Activated naive CD4-positive, alpha-beta T cell treated with anti-CD3 and anti-CD28 coated beads for 36 hours (primary cell): ENCODE results near the gene YBX2. TPM values are rescaled to one million over a fixed set of nuclear protein-coding genes. Genes with fewer than 3 reads are reported as not detected.

ENCODE experiments used
- CTCF ChIA-PET: fragments of 350-600 bp; sonication (Branson Sonifier 250); formaldehyde crosslinking; loops from one replicate; lab custom pipeline; 2021; ENCODE audit warnings: antibody characterized with exemption; lab: Charles Lee
- DNase-seq: peaks from one replicate; pipeline ENCODE4 v3.0.0-alpha.2; 2020
- H3K27ac Mint-ChIP-seq: one replicate; pipeline ENCODE4 v1.8.0; 2021; ENCODE audit warnings: mild to moderate bottlenecking, mixed read lengths
- H3K27me3 Mint-ChIP-seq: one replicate; pipeline ENCODE4 v1.8.0; 2021; ENCODE audit warnings: low read depth, mixed read lengths
- H3K36me3 Mint-ChIP-seq: one replicate; pipeline ENCODE4 v1.8.0; 2021; ENCODE audit warnings: low read depth, mixed read lengths
- H3K4me1 Mint-ChIP-seq: one replicate; pipeline ENCODE4 v1.8.0; 2021; ENCODE audit warnings: low read depth, mixed read lengths
- H3K4me3 Mint-ChIP-seq: one replicate; pipeline ENCODE4 v1.8.0; 2021; ENCODE audit warnings: mild to moderate bottlenecking, moderate library complexity, mixed read lengths
- H3K9me3 Mint-ChIP-seq: one replicate; pipeline ENCODE4 v1.8.0; 2021; ENCODE audit warnings: mixed read lengths
- intact Hi-C: fragments of 100-400 bp; cut with micrococcal nuclease; formaldehyde crosslinking; loops from one replicate; pipeline ENCODE4 v1.15.1; 2023
- total RNA-seq, 2 experiments: library from RNA; stranded (reverse); gene quantifications; one replicate each; pipeline ENCODE4 v1.2.3, GENCODE V29; 2021

Gene YBX2
- total RNA-seq, 2 experiments from 2014 or later = 0.45 to 0.52 TPM

DNA sequence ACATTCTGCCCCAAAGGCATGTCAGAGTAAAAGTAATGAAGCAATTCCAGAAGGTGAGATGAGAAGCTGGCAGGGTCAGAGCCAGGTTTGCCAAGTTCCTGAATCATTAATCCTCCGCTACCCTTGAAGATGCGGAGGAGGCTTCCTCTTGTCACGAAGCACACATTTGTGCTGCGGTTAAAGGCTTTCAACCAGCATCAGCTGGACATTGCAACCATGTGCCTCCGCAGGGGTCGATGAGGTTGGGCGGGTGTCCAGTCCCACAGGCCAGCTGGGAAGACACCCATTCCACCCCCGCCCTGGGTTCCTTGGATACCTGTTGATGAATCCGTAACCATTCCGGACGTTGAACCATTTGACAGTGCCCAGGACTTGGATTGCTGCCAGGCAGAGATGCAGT lies 1.3 kb downstream of the YBX2 start:
- Mint-ChIP-seq H3K4me1 (peaks cover 19% of the 10 kb centered on the region), H3K27me3 (peaks cover 24% of the 10 kb centered on the region), H3K36me3 (no peaks in the 10 kb centered on the region), H3K4me3 (peak overlapping the region; percentile 27), H3K9me3 (no peaks in the 10 kb centered on the region), H3K27ac (no peak overlapping the region)
- DNase-seq = no peak
- CTCF ChIA-PET = interaction anchor here (1.0 to 1.8 kb wide), 3 partner anchors 9 to 73 kb away, joined by 3 to 4 read pairs (median 3); partner anchors contain the start of gene SLC2A4
- intact Hi-C loops = no loop called here

DNA sequence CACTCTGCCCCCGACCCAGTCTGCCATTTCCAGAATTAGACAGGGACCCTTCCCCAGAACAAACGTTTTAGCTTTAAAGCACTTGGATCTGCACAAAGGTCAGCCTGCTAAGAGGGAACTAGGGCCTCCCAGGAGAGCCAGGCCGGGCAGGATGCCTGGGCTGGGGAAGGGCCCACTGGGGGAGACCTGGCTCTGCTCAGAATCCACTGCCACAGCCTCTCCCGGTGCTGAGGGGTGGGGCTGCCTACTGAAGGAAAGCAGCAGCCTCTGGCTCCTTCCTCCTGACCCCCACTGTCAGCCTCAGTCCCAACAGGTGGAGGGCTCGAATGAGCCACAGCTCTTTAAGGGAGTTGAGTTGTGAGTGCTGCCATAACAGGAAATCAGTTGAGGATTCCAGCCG lies 1.7 kb downstream of the YBX2 start:
- Mint-ChIP-seq H3K27me3 (peaks cover 24% of the 10 kb centered on the region), H3K36me3 (no peaks in the 10 kb centered on the region), H3K4me3 (no peak overlapping the region), H3K9me3 (no peaks in the 10 kb centered on the region), H3K4me1 (peaks cover 19% of the 10 kb centered on the region), H3K27ac (no peak overlapping the region)
- CTCF ChIA-PET = interaction anchor here (0.7 to 1.8 kb wide), 3 partner anchors 8 to 57 kb away, joined by 3 to 10 read pairs (median 4); partner anchors contain the start of gene SLC2A4
- intact Hi-C loops = no loop called here
- DNase-seq = no peak

DNA sequence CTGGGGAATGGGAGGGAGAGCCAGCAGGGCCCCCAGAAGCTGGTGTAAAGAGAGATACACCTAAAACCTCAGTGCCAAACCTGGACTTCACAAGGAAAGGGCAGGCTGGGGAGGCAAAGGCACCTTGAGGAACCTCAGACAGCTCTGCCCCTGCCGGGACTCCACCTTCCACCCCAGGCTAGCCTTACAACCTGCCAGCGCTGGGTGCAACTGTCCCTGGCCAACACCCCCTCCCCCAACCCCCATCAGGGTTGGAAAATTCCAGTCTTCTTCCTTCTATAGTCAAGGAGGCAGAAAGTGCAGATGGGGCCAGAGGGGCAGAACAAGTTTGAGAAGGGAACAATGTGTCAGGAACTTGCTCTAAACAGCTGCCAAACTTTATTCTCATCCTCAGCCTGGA lies 2.2 kb downstream of the YBX2 start:
- H3K4me1 Mint-ChIP-seq = peaks cover 19% of the 10 kb centered on the region
- H3K36me3 Mint-ChIP-seq = no peaks in the 10 kb centered on the region
- H3K4me3 Mint-ChIP-seq = no peak overlapping the region
- intact Hi-C loops = no loop called here
- CTCF ChIA-PET = interaction anchor here (0.6 to 0.7 kb wide), 2 partner anchors 58 to 228 kb away, joined by 3 to 10 read pairs; no protein-coding TSS in a partner anchor
- H3K27me3 Mint-ChIP-seq = peaks cover 24% of the 10 kb centered on the region
- H3K9me3 Mint-ChIP-seq = no peaks in the 10 kb centered on the region
- no peak overlapping the region for H3K27ac Mint-ChIP-seq
- no peak for DNase-seq

DNA sequence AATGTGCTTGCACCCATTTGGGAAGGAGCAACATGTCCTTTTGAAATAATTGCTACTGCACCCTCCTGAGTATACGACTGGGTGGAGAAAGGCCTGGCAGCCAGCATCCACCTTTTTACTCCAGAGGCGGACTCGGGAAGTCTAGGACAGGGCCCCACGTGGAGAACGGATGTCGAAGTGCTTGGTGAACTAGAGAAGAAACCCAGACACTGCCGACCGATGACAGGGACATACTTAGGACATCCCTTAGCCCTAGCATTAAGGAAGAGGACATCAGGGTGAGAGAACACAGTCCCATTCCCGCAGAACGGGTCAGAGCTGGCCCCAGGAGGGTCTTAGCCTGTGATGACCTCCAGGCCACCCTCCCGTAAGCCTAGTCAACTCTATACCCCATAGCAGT lies 3.8 kb downstream of the YBX2 start:
- H3K27ac Mint-ChIP-seq = no peak overlapping the region
- CTCF ChIA-PET = no interaction called here
- no peak overlapping the region for H3K4me3 Mint-ChIP-seq
- intact Hi-C loops = no loop called here
- no peak for DNase-seq
- no peaks in the 10 kb centered on the region for H3K9me3 Mint-ChIP-seq
- H3K4me1 Mint-ChIP-seq = peaks cover 9% of the 10 kb centered on the region
- peaks cover 17% of the 10 kb centered on the region for H3K27me3 Mint-ChIP-seq
- H3K36me3 Mint-ChIP-seq = no peaks in the 10 kb centered on the region

DNA sequence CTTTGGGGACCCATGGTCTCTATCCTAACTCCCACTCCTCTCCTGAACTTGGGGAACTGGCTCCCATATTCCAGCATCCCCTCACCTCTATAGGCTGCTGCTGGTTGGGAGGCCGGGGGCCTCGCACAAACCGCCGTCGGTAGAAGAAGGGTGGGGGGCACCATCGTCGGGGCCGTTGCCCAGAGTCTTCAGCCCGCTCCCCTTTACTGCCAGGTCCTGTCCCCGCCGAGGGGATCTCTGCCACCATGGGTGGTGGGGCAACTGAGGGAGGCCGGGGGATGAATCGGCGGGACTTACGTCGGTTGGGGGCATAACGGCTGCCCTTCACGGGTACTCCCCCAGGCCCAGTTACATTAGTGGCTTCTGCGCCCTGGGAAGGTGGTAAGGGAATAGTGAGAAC lies 4.3 kb downstream of the YBX2 start:
- no peak overlapping the region for H3K27ac Mint-ChIP-seq
- no peak for DNase-seq
- H3K27me3 Mint-ChIP-seq = peaks cover 12% of the 10 kb centered on the region
- peaks cover 7% of the 10 kb centered on the region for H3K4me1 Mint-ChIP-seq
- H3K4me3 Mint-ChIP-seq = no peak overlapping the region
- intact Hi-C loops = no loop called here
- H3K36me3 Mint-ChIP-seq = no peaks in the 10 kb centered on the region
- CTCF ChIA-PET = no interaction called here
- no peaks in the 10 kb centered on the region for H3K9me3 Mint-ChIP-seq

DNA sequence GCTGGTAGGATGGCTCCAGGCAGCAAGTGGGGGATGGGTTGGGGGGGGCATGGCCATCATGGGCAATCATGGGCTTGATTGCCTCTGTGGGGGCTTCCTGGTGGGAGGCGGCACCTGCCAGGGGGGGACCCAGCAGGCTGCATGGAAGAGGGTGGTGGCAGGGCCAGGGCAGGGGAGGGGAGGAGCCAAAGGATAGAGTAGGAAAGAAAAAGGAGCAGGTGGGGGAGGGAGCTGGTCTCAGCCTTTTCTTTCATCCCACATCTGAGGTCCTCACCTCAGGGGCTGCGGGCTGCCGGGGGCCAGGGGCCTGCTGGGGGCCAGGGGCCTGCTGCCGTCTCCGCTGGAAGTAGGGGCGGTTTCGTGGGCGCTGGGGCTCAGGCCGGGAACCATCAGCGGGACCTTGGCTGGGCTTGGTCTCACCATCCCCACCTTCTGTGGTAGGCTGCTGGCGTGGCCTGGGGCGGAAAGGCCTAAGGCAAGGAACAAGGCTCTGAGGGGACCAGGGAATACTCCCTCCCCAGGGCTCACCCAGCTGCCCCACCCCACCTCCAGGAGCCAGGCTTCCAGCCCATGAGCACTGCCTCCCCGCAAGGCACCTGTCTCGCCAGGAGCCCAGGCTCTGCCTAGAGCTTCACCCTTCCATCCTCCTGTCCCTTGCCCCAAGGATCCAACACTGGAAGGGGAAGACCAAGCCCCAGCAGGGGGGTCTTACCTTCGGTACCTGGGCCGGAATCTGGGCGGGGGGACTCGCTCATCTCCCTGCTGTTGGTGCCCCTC lies 5.0 kb downstream of the YBX2 start:
- Mint-ChIP-seq H3K4me1 (peaks cover 3% of the 10 kb centered on the region), H3K4me3 (no peak overlapping the region), H3K27me3 (peaks cover 9% of the 10 kb centered on the region), H3K9me3 (no peaks in the 10 kb centered on the region), H3K36me3 (no peaks in the 10 kb centered on the region), H3K27ac (no peak overlapping the region)
- intact Hi-C loops = no loop called here
- CTCF ChIA-PET = interaction anchor here (1.2 kb wide), 1 partner anchor 8 kb away, joined by 3 read pairs; no protein-coding TSS in a partner anchor
- no peak for DNase-seq

DNA sequence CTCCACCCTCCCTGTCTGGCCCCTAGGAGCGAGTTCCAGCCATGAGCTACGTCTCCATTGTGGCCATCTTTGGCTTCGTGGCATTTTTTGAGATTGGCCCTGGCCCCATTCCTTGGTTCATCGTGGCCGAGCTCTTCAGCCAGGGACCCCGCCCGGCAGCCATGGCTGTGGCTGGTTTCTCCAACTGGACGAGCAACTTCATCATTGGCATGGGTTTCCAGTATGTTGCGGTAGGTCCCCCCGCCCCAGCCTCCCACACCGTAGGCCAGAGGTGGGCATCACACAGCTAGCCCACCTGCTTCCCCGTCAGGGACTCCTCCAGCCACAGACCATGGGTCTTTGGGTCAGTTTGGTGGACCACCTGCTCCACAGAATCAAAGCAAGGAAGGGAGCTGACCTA lies 8.8 kb downstream of the YBX2 start:
- no peak overlapping the region for H3K27ac Mint-ChIP-seq
- intact Hi-C loops = no loop called here
- peaks cover 19% of the 10 kb centered on the region for H3K4me1 Mint-ChIP-seq
- DNase-seq = no peak
- peaks cover 17% of the 10 kb centered on the region for H3K27me3 Mint-ChIP-seq
- no peaks in the 10 kb centered on the region for H3K9me3 Mint-ChIP-seq
- H3K4me3 Mint-ChIP-seq = no peak overlapping the region
- H3K36me3 Mint-ChIP-seq = no peaks in the 10 kb centered on the region
- CTCF ChIA-PET = interaction anchor here (1.1 to 2.9 kb wide), 3 partner anchors 11 to 70 kb away, joined by 3 to 9 read pairs (median 4); no protein-coding TSS in a partner anchor

DNA sequence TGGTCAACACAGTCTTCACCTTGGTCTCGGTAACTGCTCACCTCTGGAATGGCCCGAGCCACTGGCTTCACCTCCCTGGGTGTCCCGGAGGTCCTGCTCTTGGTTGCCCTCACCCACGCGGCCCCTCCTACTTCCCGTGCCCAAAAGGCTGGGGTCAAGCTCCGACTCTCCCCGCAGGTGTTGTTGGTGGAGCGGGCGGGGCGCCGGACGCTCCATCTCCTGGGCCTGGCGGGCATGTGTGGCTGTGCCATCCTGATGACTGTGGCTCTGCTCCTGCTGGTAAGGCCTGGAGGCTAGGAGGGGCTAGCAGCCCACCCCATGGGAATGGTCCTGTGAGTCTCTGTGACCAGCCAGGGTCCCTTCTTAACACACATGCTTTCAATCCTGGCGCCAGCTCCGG lies 9.5 kb downstream of the YBX2 start:
- DNase-seq = no peak
- Mint-ChIP-seq H3K4me3 (no peak overlapping the region), H3K9me3 (no peaks in the 10 kb centered on the region), H3K27ac (no peak overlapping the region), H3K36me3 (no peaks in the 10 kb centered on the region), H3K27me3 (peaks cover 17% of the 10 kb centered on the region), H3K4me1 (peaks cover 20% of the 10 kb centered on the region)
- intact Hi-C loops = loop anchor here (5.0 kb wide), 1 partner anchor 238 kb away; no protein-coding TSS in a partner anchor
- CTCF ChIA-PET = interaction anchor here (1.0 to 2.9 kb wide), 4 partner anchors 8 to 13 kb away, joined by 3 to 9 read pairs (median 4); no protein-coding TSS in a partner anchor

DNA sequence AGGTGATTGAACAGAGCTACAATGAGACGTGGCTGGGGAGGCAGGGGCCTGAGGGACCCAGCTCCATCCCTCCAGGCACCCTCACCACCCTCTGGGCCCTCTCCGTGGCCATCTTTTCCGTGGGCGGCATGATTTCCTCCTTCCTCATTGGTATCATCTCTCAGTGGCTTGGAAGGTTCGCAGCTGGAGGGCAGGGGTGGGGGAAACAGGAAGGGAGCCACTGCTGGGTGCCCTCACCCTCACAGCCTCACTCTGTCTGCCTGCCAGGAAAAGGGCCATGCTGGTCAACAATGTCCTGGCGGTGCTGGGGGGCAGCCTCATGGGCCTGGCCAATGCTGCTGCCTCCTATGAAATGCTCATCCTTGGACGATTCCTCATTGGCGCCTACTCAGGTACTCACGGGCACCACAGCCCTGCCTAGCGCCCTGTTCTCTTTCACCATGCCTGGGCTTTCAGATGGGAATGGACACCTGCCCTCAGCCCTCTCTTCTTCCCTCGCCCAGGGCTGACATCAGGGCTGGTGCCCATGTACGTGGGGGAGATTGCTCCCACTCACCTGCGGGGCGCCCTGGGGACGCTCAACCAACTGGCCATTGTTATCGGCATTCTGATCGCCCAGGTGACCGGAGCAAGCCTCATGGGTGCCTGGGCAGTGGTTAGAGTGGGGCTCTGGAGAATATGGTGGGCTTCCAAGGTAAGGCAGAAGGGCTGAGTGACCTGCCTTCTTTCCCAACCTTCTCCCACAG lies 10.8 kb downstream of the YBX2 start:
- CTCF ChIA-PET = interaction anchor here (0.8 to 2.9 kb wide), 4 partner anchors 10 to 13 kb away, joined by 3 to 9 read pairs (median 4); no protein-coding TSS in a partner anchor
- no peak overlapping the region for H3K27ac Mint-ChIP-seq
- no peak overlapping the region for H3K4me3 Mint-ChIP-seq
- peaks cover 20% of the 10 kb centered on the region for H3K4me1 Mint-ChIP-seq
- peaks cover 17% of the 10 kb centered on the region for H3K27me3 Mint-ChIP-seq
- intact Hi-C loops = loop anchor here (5.0 kb wide), 1 partner anchor 236 kb away; no protein-coding TSS in a partner anchor
- H3K9me3 Mint-ChIP-seq = no peaks in the 10 kb centered on the region
- DNase-seq = no peak
- H3K36me3 Mint-ChIP-seq = no peaks in the 10 kb centered on the region

DNA sequence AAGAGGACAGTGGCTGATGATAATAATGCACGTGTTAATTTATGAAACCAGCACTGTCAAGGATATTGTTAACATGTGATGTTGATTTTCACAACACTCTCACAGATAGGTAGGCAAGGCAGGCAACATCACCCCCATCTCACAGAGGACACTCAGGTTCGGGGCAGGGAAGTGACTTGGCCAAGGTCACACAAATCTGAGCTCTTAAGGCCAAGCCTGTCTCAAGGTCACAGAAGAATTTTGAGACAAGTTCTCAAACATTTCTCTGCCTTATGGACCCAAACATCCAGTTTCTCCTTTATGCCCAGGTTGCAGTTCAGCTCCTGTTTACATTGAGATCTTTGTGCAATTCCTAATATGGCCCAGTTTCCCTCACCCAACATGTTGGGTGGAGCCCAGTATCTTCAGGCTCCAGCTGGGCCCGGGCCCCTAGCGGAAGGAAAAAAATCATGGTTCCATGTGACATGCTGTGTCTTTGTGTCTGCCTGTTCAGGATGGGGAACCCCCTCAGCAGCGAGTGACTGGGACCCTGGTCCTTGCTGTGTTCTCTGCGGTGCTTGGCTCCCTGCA lies 11.6 kb downstream of the YBX2 start:
- Mint-ChIP-seq H3K36me3 (no peaks in the 10 kb centered on the region), H3K4me3 (peak overlapping the region; percentile 32), H3K9me3 (no peaks in the 10 kb centered on the region), H3K27ac (no peak overlapping the region), H3K4me1 (peaks cover 20% of the 10 kb centered on the region), H3K27me3 (peaks cover 17% of the 10 kb centered on the region)
- DNase-seq = peak; percentile 16
- intact Hi-C loops = loop anchor here (5.0 kb wide), 1 partner anchor 236 kb away; no protein-coding TSS in a partner anchor
- CTCF ChIA-PET = interaction anchor here (0.8 to 1.0 kb wide), 2 partner anchors 13 to 106 kb away, joined by 3 to 4 read pairs; no protein-coding TSS in a partner anchor

DNA sequence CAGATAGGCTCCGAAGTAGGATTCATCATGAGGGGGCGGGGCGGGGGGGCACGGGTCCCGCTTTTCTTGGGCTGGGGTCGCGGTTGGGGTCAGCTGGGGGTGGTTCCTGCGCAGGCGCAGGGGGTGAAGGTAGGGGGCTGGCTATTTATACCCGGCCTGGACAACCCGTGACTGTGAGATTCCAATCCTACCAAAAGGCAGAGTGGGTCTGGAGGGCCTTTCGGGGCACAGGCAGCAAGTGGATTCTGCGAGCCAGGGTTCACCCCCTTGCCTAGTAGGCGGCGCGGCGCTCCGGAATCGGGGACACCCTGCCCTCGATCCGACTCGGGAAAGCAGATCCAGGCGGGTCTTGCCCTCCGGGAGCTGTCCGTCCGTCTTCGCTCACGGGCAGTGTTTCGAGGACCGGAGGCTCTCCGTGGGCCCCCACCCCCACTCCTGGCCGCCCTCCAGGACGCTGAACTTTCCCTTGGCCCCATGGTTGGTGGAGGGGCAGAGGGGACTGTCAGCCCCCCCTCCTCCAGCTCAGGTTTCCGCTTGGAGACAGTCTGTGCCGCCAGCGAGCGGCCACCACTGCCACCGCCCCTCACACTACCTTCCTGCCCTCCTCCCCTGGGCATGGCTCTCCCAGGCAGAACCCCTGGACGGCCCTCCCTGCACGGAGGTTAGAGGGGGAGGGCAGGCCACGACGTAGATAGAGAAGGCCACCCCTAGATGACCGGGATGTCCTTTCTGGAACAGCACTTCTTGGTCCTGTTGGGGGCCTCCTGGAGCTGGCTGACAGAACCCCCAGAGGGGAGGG lies 12.3 kb downstream of the YBX2 start:
- intact Hi-C loops = loop anchor here (1.0 to 5.0 kb wide), 3 partner anchors 30 to 405 kb away; partner anchors contain the start of genes ELP5 and TP53
- CTCF ChIA-PET = interaction anchor here (1.0 to 2.5 kb wide), 2 partner anchors 15 to 107 kb away, joined by 3 to 45 read pairs; no protein-coding TSS in a partner anchor
- H3K9me3 Mint-ChIP-seq = no peaks in the 10 kb centered on the region
- H3K36me3 Mint-ChIP-seq = no peaks in the 10 kb centered on the region
- peaks cover 20% of the 10 kb centered on the region for H3K4me1 Mint-ChIP-seq
- no peak overlapping the region for H3K27ac Mint-ChIP-seq
- peak overlapping the region; percentile 74 for H3K4me3 Mint-ChIP-seq
- peak; percentile 16 for DNase-seq
- H3K27me3 Mint-ChIP-seq = peaks cover 17% of the 10 kb centered on the region
